Measurements from ENCODE around the gene OR52L1. TPM values are rescaled to one million over a fixed set of nuclear protein-coding genes. Genes with fewer than 3 reads are reported as not detected.

Gene OR52L1
- total and polyA plus RNA-seq, 2 of the 8 experiments (the other 6 are each of a cell fraction or from before 2014, with no cell fraction given), result 0.24 TPM; not detected in 1

DNA sequence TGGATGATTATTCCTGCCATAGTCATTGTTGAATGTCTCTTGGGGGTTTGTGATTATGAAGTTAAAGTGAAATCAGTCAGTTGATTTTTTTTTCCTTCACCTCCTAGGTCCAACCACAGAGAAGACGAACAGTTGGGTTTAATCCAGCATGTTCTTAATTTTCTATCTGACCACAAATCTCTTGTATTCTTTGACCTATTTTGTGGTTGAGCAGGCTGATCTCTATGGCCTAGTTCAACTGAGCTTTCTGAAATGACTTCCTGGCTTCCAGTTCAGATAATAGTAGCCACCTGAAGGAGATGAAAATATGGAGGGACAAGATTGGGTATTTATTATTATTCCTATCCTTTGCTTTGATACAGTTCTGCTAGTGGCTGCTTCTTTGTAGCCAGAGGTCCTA lies 13.3 kb downstream of the OR52L1 start (continued):
- no peak for TF ChIP-seq CHD7 (IDR thresholded peaks at IDR 0.05; ENCODE audit: insufficient replicate concordance, low read length)
- TF ChIP-seq EP300 (IDR thresholded peaks at IDR 0.05; ENCODE audit: borderline replicate concordance in 1 of 2, low read depth in 2 of 2, low read length in 2 of 2), result no peak
- TF ChIP-seq HDAC2 (IDR thresholded peaks at IDR 0.05; ENCODE audit: borderline replicate concordance in 1 of 2, low read depth in 2 of 2, low read length in 2 of 2), result no peak
- TF ChIP-seq CEBPB (IDR thresholded peaks at IDR 0.05; ENCODE audit: low read depth, low read length), result no peak
- TF ChIP-seq, protein P1, sequence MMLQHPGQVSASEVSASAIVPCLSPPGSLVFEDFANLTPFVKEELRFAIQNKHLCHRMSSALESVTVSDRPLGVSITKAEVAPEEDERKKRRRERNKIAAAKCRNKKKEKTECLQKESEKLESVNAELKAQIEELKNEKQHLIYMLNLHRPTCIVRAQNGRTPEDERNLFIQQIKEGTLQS (IDR thresholded peaks at IDR 0.05; ENCODE audit: insufficient read depth, low read depth, low read length), result no peak
- TF ChIP-seq KDM5A (IDR thresholded peaks at IDR 0.05; ENCODE audit: low read length), result no peak
- no peak for TF ChIP-seq CHD1 (IDR thresholded peaks at IDR 0.05; ENCODE audit: low read depth, low read length)
- TF ChIP-seq FOSL1 (IDR thresholded peaks at IDR 0.05; ENCODE audit: insufficient read depth, low read depth, low read length), result no peak
- no peak for TF ChIP-seq CBX5 (IDR thresholded peaks at IDR 0.05; ENCODE audit: low read depth, low read length)
- no peak for TF ChIP-seq BACH1 (IDR thresholded peaks at IDR 0.05; ENCODE audit: low read length)

Measured in H1 (cell line).